DOHH2 (cell line): Measurements from ENCODE around the gene MGLL.

ENCODE experiments used
- H3F3A ChIP-seq: fragments of 200-600 bp; sonication (generic), shearing (Covaris generic); 2 replicates; pipeline ENCODE4 v1.6.0; 2016; ENCODE audit warnings: antibody characterized with exemption, mild to moderate bottlenecking; ENCODE audit not compliant: control insufficient read depth, insufficient read depth
- H3K27ac ChIP-seq: fragments of 200-600 bp; sonication (generic); 2 replicates; pipeline ENCODE4 v1.5.1; 2014; ENCODE audit warnings: low read depth, mild to moderate bottlenecking, low read length, moderate library complexity
- H3K27me3 ChIP-seq: fragments of 200-600 bp; sonication (generic); 2 replicates; pipeline ENCODE4 v1.6.1; 2014; ENCODE audit warnings: mild to moderate bottlenecking, low read length, mixed read lengths; ENCODE audit not compliant: control insufficient read depth
- H3K36me3 ChIP-seq: fragments of 200-600 bp; sonication (generic); 2 replicates; pipeline ENCODE4 v1.6.1; 2014; ENCODE audit warnings: mild to moderate bottlenecking, low read length, moderate library complexity, mixed read lengths; ENCODE audit not compliant: control insufficient read depth
- H3K4me1 ChIP-seq: fragments of 200-600 bp; sonication (generic); 2 replicates; pipeline ENCODE4 v1.6.1; 2014; ENCODE audit warnings: mild to moderate bottlenecking, low read length, mixed read lengths; ENCODE audit not compliant: control insufficient read depth
- H3K4me2 ChIP-seq: fragments of 200-600 bp; sonication (generic); 2 replicates; pipeline ENCODE4 v1.6.0; 2014; ENCODE audit warnings: mild to moderate bottlenecking, low read length, moderate library complexity
- H3K4me3 ChIP-seq: fragments of 200-600 bp; sonication (generic); 2 replicates; pipeline ENCODE4 v1.5.1; 2014; ENCODE audit warnings: mild to moderate bottlenecking, low read length, mixed read lengths
- H3K79me2 ChIP-seq: fragments of 200-600 bp; sonication (generic); 2 replicates; pipeline ENCODE4 v1.6.1; 2014; ENCODE audit warnings: mild to moderate bottlenecking, low read length, mixed read lengths; ENCODE audit not compliant: control insufficient read depth
- H3K9me2 ChIP-seq: fragments of 200-600 bp; sonication (generic); replicated peaks from 2 replicates; pipeline ENCODE4 v1.6.1; 2014; ENCODE audit warnings: mild to moderate bottlenecking, low read length, mixed read lengths; ENCODE audit not compliant: control insufficient read depth
- H3K9me3 ChIP-seq: fragments of 200-600 bp; sonication (generic); 2 replicates; pipeline ENCODE4 v1.6.1; 2014; ENCODE audit warnings: antibody characterized with exemption, low read length, mixed read lengths; ENCODE audit not compliant: control insufficient read depth, insufficient read depth
- H4K20me1 ChIP-seq: fragments of 200-600 bp; sonication (generic); 2 replicates; pipeline ENCODE4 v1.6.0; 2014; ENCODE audit warnings: low read depth, mild to moderate bottlenecking, antibody characterized with exemption, low read length, moderate library complexity; ENCODE audit not compliant: control insufficient read depth, insufficient read depth
- EZH2phosphoT487 ChIP-seq: fragments of 200-600 bp; sonication (generic); IDR thresholded peaks from 2 replicates; pipeline ENCODE4 v1.6.1; 2017; ENCODE audit warnings: borderline replicate concordance, mild to moderate bottlenecking, antibody characterized with exemption, low read length, moderate library complexity, mixed read lengths
- TF ChIP-seq, protein P1 (sequence below): fragments of 200-600 bp; sonication (generic); IDR thresholded peaks from one replicate; pipeline ENCODE4 v1.5.1; 2014; ENCODE audit warnings: antibody characterized with exemption, mild to moderate bottlenecking, low read depth, low read length; ENCODE audit not compliant: poor library complexity, severe bottlenecking

The MGLL gene

GRCh38 chr3:127709320-127710060, 112.8 kb downstream of the MGLL start:
- Histone ChIP-seq H3K4me2 (no peak overlapping the region), H3K9me3 (no peaks in the 10 kb centered on the region), H3K4me1 (no peaks in the 10 kb centered on the region), H3K9me2 (no peaks in the 10 kb centered on the region), H4K20me1 (no peaks in the 10 kb centered on the region), H3K4me3 (no peak overlapping the region), H3K27ac (no peak overlapping the region), H3K36me3 (no peaks in the 10 kb centered on the region), H3F3A (no peaks in the 10 kb centered on the region), H3K27me3 (no peaks in the 10 kb centered on the region), H3K79me2 (no peaks in the 10 kb centered on the region)
- TF ChIP-seq, protein P1, sequence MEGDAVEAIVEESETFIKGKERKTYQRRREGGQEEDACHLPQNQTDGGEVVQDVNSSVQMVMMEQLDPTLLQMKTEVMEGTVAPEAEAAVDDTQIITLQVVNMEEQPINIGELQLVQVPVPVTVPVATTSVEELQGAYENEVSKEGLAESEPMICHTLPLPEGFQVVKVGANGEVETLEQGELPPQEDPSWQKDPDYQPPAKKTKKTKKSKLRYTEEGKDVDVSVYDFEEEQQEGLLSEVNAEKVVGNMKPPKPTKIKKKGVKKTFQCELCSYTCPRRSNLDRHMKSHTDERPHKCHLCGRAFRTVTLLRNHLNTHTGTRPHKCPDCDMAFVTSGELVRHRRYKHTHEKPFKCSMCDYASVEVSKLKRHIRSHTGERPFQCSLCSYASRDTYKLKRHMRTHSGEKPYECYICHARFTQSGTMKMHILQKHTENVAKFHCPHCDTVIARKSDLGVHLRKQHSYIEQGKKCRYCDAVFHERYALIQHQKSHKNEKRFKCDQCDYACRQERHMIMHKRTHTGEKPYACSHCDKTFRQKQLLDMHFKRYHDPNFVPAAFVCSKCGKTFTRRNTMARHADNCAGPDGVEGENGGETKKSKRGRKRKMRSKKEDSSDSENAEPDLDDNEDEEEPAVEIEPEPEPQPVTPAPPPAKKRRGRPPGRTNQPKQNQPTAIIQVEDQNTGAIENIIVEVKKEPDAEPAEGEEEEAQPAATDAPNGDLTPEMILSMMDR = no peak

GRCh38 chr3:127708837-127709236, 113.5 kb downstream of the MGLL start:
- H3K79me2 ChIP-seq = no peaks in the 10 kb centered on the region
- no peaks in the 10 kb centered on the region for H3F3A ChIP-seq
- H3K27ac ChIP-seq = no peak overlapping the region
- H3K27me3 ChIP-seq = no peaks in the 10 kb centered on the region
- no peaks in the 10 kb centered on the region for H3K9me3 ChIP-seq
- H3K9me2 ChIP-seq = no peaks in the 10 kb centered on the region
- no peak overlapping the region for H3K4me2 ChIP-seq
- TF ChIP-seq, protein P1 = no peak
- no peak for TF ChIP-seq EZH2phosphoT487
- H3K4me3 ChIP-seq = no peak overlapping the region
- H3K4me1 ChIP-seq = no peaks in the 10 kb centered on the region
- no peaks in the 10 kb centered on the region for H4K20me1 ChIP-seq
- H3K36me3 ChIP-seq = no peaks in the 10 kb centered on the region

GRCh38 chr3:127707851-127708411, 114.4 kb downstream of the MGLL start:
- Histone ChIP-seq H3K36me3 (no peaks in the 10 kb centered on the region), H3K9me3 (no peaks in the 10 kb centered on the region), H3K79me2 (no peaks in the 10 kb centered on the region), H3F3A (no peaks in the 10 kb centered on the region), H3K27ac (no peak overlapping the region), H3K9me2 (no peaks in the 10 kb centered on the region), H3K27me3 (no peaks in the 10 kb centered on the region), H3K4me3 (no peak overlapping the region), H3K4me2 (no peak overlapping the region), H4K20me1 (no peaks in the 10 kb centered on the region), H3K4me1 (no peaks in the 10 kb centered on the region)
- TF ChIP-seq, protein P1 = no peak
- no peak for TF ChIP-seq EZH2phosphoT487
